K562 (cell line): ENCODE results near the gene C1QTNF2. TPM values are rescaled to one million over a fixed set of nuclear protein-coding genes. Genes with fewer than 3 reads are reported as not detected.

ENCODE experiments used
- ATF6 ChIP-seq: sonication (generic); formaldehyde crosslinking; IDR thresholded peaks from 2 replicates; pipeline ENCODE4 v1.4.0; 2020; ENCODE audit warnings: mild to moderate bottlenecking, missing genetic modification reagents
- CEBPB ChIP-seq: fragments of 450-650 bp; IDR thresholded peaks from 2 replicates; pipeline ENCODE4 v1.6.1; 2016; ENCODE audit warnings: missing genetic modification characterization, missing compliant biosample characterization
- ELF1 ChIP-seq: fragments of 200-800 bp; sonication (Bioruptor generic); IDR thresholded peaks from 2 replicates; pipeline ENCODE4 v1.6.1; 2016; ENCODE audit warnings: missing genetic modification characterization, missing compliant biosample characterization
- KLF16 ChIP-seq: IDR thresholded peaks from 2 replicates; pipeline ENCODE4 v1.6.1; 2016; ENCODE audit warnings: antibody characterized with exemption
- MTF1 ChIP-seq: fragments of 250-450 bp; sonication (Bioruptor Pico); IDR thresholded peaks from 2 replicates; pipeline ENCODE4 v1.9.0; 2021; ENCODE audit warnings: moderate library complexity, mild to moderate bottlenecking, inconsistent platforms, borderline replicate concordance
- NFATC3 ChIP-seq: fragments of 450-650 bp; IDR thresholded peaks from 2 replicates; pipeline ENCODE4 v1.6.1; 2017; ENCODE audit warnings: mild to moderate bottlenecking
- POLR2A ChIP-seq: fragments of 450-650 bp; conservative IDR thresholded peaks from 2 replicates; pipeline ENCODE4 v1.6.1; 2016
- RAD51 ChIP-seq: fragments of 450-650 bp; IDR thresholded peaks from 2 replicates; pipeline ENCODE4 v1.7.1; 2016; ENCODE audit warnings: low read depth, mild to moderate bottlenecking, borderline replicate concordance
- RNF219 ChIP-seq: fragments of 250-450 bp; sonication (Bioruptor Pico); IDR thresholded peaks from 2 replicates; pipeline ENCODE4 v1.5.0; 2022; ENCODE audit warnings: mild to moderate bottlenecking
- SRF ChIP-seq, 2 experiments: fragments of 250-450, 450-650 bp in 1 of 2; sonication (Bioruptor Pico) in 1 of 2; sonication (generic) in 1 of 2; formaldehyde crosslinking; IDR thresholded peaks; 2 replicates each; pipeline versions ENCODE4 v1.5.0 to v1.5.1; 2020 to 2022; ENCODE audit warnings: mild to moderate bottlenecking in 1 of 2, missing genetic modification reagents in 1 of 2
- TEAD1 ChIP-seq, 2 experiments: fragments of 450-650 bp in 1 of 2; sonication (generic) in 1 of 2; formaldehyde crosslinking; IDR thresholded peaks; 2 replicates each; pipeline versions ENCODE4 v1.4.0 to v1.8.0; 2020 to 2022; ENCODE audit warnings: mild to moderate bottlenecking in 2 of 2, missing genetic modification reagents in 1 of 2
- ZBTB40 ChIP-seq, 2 experiments: fragments of 450-650 bp in 1 of 2; sonication (generic) in 1 of 2; formaldehyde crosslinking in 1 of 2; IDR thresholded peaks; 2 replicates each; pipeline versions ENCODE4 v1.7.1 to v1.9.0; 2016 to 2022; ENCODE audit warnings: inconsistent platforms in 1 of 2, mild to moderate bottlenecking in 1 of 2, missing genetic modification reagents in 1 of 2
- polyA plus RNA-seq, 8 experiments: library from polyadenylated mRNA; depleted of rRNA in 4 of 8; stranded (reverse) in 5 of 8; unstranded in 3 of 8; fragments of >200 nt; fragmentation: Nextera tagmentation in 2 of 8; fragmentation: Illumina TruSeq in 1 of 8; extraction: Ambion mirVana in 2 of 8; extraction: Trizol in 1 of 8; gene quantifications; 2 replicates each; pipeline versions ENCODE4 v1.2.1 to v1.2.3, GENCODE V29; 2011 to 2014; ENCODE audit warnings: inconsistent platforms in 1 of 8, missing spikeins in 1 of 8
- total RNA-seq, 7 experiments: library from RNA; depleted of rRNA in 6 of 7; stranded (reverse); fragments of >200 nt in 6 of 7; fragmentation: Illumina TruSeq in 2 of 7; extraction: Trizol in 2 of 7; gene quantifications; 2 replicates each; pipeline versions ENCODE4 v1.2.1 to v1.2.3, GENCODE V29; 2011 to 2021; ENCODE audit warnings: low replicate concordance in 1 of 7

The C1QTNF2 gene
- total and polyA plus RNA-seq, 9 of the 15 experiments (the other 6 are each of a cell fraction or from before 2014, with no cell fraction given) = not detected

- no peak for TF ChIP-seq TEAD1 (CRISPR knock-in tag; IDR thresholded peaks at IDR 0.05)
- TF ChIP-seq MTF1 = no peak
- TF ChIP-seq POLR2A = peak; percentile 96
- 0 out of 2 replicates have a peak, but pooled peaks have one; percentile 30 for TF ChIP-seq ATF6 (CRISPR knock-in tag)
- no peak for TF ChIP-seq NFATC3
- TF ChIP-seq SRF (CRISPR knock-in tag; IDR thresholded peaks at IDR 0.05) = 0 out of 4 replicates have a peak, but pooled peaks of 1 of the 2 experiments have one; percentile 35
- TF ChIP-seq RAD51 = no peak
- no peak for TF ChIP-seq CEBPB (tag)
- TF ChIP-seq RNF219 (CRISPR knock-in tag) = no peak
- 0 out of 2 replicates have a peak, but pooled peaks have one; percentile 11 for TF ChIP-seq ZBTB40 (IDR thresholded peaks at IDR 0.05)
- TF ChIP-seq ZBTB40 (CRISPR knock-in tag; IDR thresholded peaks at IDR 0.05) = no peak
- TF ChIP-seq KLF16 = no peak
- 0 out of 2 replicates have a peak, but pooled peaks have one; percentile 11 for TF ChIP-seq ELF1 (tag)
Measured at GRCh38 chr5:160399402-160400353, 29.3 kb upstream of the C1QTNF2 start, which contains the start of gene FAM200C (continued).
